PC-9 (cell line): Measurements from ENCODE around the gene TMEM119. TPM values are rescaled to one million over a fixed set of nuclear protein-coding genes. Genes with fewer than 3 reads are reported as not detected.

Experiments
- BruUV-seq: library from RNA; stranded (reverse); fragments of 400-500 nt; replicated peaks from 2 replicates; lab custom pipeline; 2021; lab: Mats Ljungman, UMichigan
- CTCF ChIA-PET: fragments of 300-600 bp; sonication (Branson Sonifier 250); formaldehyde crosslinking; loops from one replicate; lab custom pipeline; 2022; ENCODE audit warnings: antibody characterized with exemption; lab: Charles Lee
- POLR2A ChIA-PET: fragments of 300-600 bp; sonication (Branson Sonifier 250); formaldehyde crosslinking; loops from one replicate; lab custom pipeline; 2022; ENCODE audit warnings: antibody characterized with exemption; ENCODE audit not compliant: unreplicated experiment; lab: Charles Lee
- DNase-seq, 2 experiments: peaks; one replicate each; pipeline versions ENCODE4 v3.0.0 to v3.0.0-alpha.2; 2015 to 2022; ENCODE audit warnings: mixed read lengths in 1 of 2
- H2AFZ ChIP-seq: fragments of 200-600 bp; sonication (generic); 2 replicates; pipeline ENCODE4 v1.8.1; 2017; ENCODE audit warnings: antibody characterized with exemption
- H3F3A ChIP-seq: fragments of 200-600 bp; sonication (generic); 2 replicates; pipeline ENCODE4 v1.8.1; 2017; ENCODE audit warnings: antibody characterized with exemption, mild to moderate bottlenecking, low read depth; ENCODE audit not compliant: insufficient read depth
- H3K27ac ChIP-seq: fragments of 200-600 bp; sonication (generic); 2 replicates; pipeline ENCODE4 v1.6.1; 2016; ENCODE audit warnings: mixed run types
- H3K27me3 ChIP-seq: fragments of 200-600 bp; sonication (generic); 2 replicates; pipeline ENCODE4 v1.6.1; 2016; ENCODE audit warnings: low read depth, mixed run types; ENCODE audit not compliant: insufficient read depth
- H3K36me3 ChIP-seq: fragments of 200-600 bp; sonication (generic); 2 replicates; pipeline ENCODE4 v1.6.1; 2016; ENCODE audit warnings: low read depth, mixed run types
- H3K4me1 ChIP-seq: fragments of 200-600 bp; sonication (generic); replicated peaks from 2 replicates; pipeline ENCODE4 v1.6.1; 2016; ENCODE audit warnings: mixed run types; ENCODE audit not compliant: insufficient read depth
- H3K4me2 ChIP-seq: fragments of 200-600 bp; sonication (generic); 2 replicates; pipeline ENCODE4 v1.6.1; 2017; ENCODE audit warnings: mixed run types
- H3K4me3 ChIP-seq: fragments of 200-600 bp; sonication (generic); 2 replicates; pipeline ENCODE4 v1.6.1; 2016; ENCODE audit warnings: mixed run types
- H3K79me2 ChIP-seq: fragments of 200-600 bp; sonication (generic); 2 replicates; pipeline ENCODE4 v1.6.1; 2017; ENCODE audit warnings: low read depth, mixed run types
- H3K9me2 ChIP-seq: fragments of 200-600 bp; sonication (generic); 2 replicates; pipeline ENCODE4 v1.8.1; 2017; ENCODE audit warnings: mild to moderate bottlenecking; ENCODE audit not compliant: insufficient read depth
- H3K9me3 ChIP-seq: fragments of 200-600 bp; sonication (generic); 2 replicates; pipeline ENCODE4 v1.8.1; 2016; ENCODE audit warnings: low read depth; ENCODE audit not compliant: insufficient read depth
- H4K20me1 ChIP-seq: fragments of 200-600 bp; sonication (generic); 2 replicates; pipeline ENCODE4 v1.8.1; 2017; ENCODE audit not compliant: insufficient read depth
- CTCF ChIP-seq: fragments of 200-600 bp; sonication (generic); conservative IDR thresholded peaks from 2 replicates; pipeline ENCODE4 v1.6.1; 2017; ENCODE audit warnings: mixed run types, antibody characterized with exemption, mild to moderate bottlenecking, moderate library complexity
- EZH2 ChIP-seq: fragments of 200-600 bp; sonication (generic); IDR thresholded peaks from 2 replicates; pipeline ENCODE4 v1.8.0; 2017; ENCODE audit warnings: antibody characterized with exemption, low read depth
- intact Hi-C: fragments of 100-400 bp; cut with micrococcal nuclease; formaldehyde crosslinking; loops from one replicate; pipeline ENCODE4 v1.10.0; 2022; ENCODE audit not compliant: unreplicated experiment
- total RNA-seq: library from RNA; stranded (reverse); gene quantifications from 2 replicates; pipeline ENCODE4 v1.2.3, GENCODE V29; 2021

Gene TMEM119
- total RNA-seq, 1 experiment from 2014 or later, result not detected

GRCh38 chr12:108568338-108569154, 29.3 kb downstream of the TMEM119 start:
- peaks cover 19% of the 10 kb centered on the region for H3F3A ChIP-seq
- H3K9me2 ChIP-seq, result no peaks in the 10 kb centered on the region
- H3K79me2 ChIP-seq, result peaks cover 9% of the 10 kb centered on the region; the same call in 1 of the 2 replicates
- H3K27me3 ChIP-seq, result no peaks in the 10 kb centered on the region
- peaks cover 31% of the 10 kb centered on the region for H3K36me3 ChIP-seq
- H2AFZ ChIP-seq, result no peak overlapping the region
- H3K9me3 ChIP-seq, result no peaks in the 10 kb centered on the region
- intact Hi-C loops, result loop anchor here (10.0 kb wide), 1 partner anchor 96 kb away; no protein-coding TSS in a partner anchor
- H3K4me3 ChIP-seq, result no peak overlapping the region
- H3K27ac ChIP-seq, result no peak overlapping the region
- H3K4me1 ChIP-seq, result peaks cover 18% of the 10 kb centered on the region
- TF ChIP-seq CTCF (no peak), EZH2 (no peak)
- no peak for DNase-seq
- ChIA-PET POLR2A (no interaction called here), CTCF (interaction anchor here (0.5 kb wide), 1 partner anchor 12 kb away, joined by 6 read pairs; no protein-coding TSS in a partner anchor)
- BruUV-seq, result no TSS peak
- H4K20me1 ChIP-seq, result peaks cover 5% of the 10 kb centered on the region
- H3K4me2 ChIP-seq, result no peak overlapping the region

GRCh38 chr12:108567406-108568337, 30.2 kb downstream of the TMEM119 start:
- Histone ChIP-seq H2AFZ (no peak overlapping the region), H3K4me2 (no peak overlapping the region), H3K36me3 (peaks cover 31% of the 10 kb centered on the region), H3K4me1 (peaks cover 18% of the 10 kb centered on the region), H3K27me3 (no peaks in the 10 kb centered on the region), H3F3A (peaks cover 19% of the 10 kb centered on the region), H3K79me2 (peaks cover 16% of the 10 kb centered on the region), H3K4me3 (no peak overlapping the region), H3K9me3 (no peaks in the 10 kb centered on the region), H4K20me1 (peaks cover 5% of the 10 kb centered on the region), H3K27ac (no peak overlapping the region), H3K9me2 (no peaks in the 10 kb centered on the region)
- no peak for DNase-seq
- ChIA-PET CTCF (interaction anchor here (0.5 kb wide), 1 partner anchor 11 kb away, joined by 6 read pairs; no protein-coding TSS in a partner anchor), POLR2A (no interaction called here)
- no TSS peak for BruUV-seq
- intact Hi-C loops, result loop anchor here (10.0 kb wide), 1 partner anchor 97 kb away; no protein-coding TSS in a partner anchor
- TF ChIP-seq CTCF (no peak), EZH2 (no peak)

- no peak overlapping the region for H2AFZ ChIP-seq
Measured at GRCh38 chr12:108566452-108566851, 31.4 kb downstream of the TMEM119 start.

More at GRCh38 chr12:108566452-108566851, 31.4 kb downstream of the TMEM119 start:
- ChIA-PET POLR2A (no interaction called here), CTCF (interaction anchor here (0.5 kb wide), 1 partner anchor 68 kb away, joined by 5 read pairs; no protein-coding TSS in a partner anchor)
- no TSS peak for BruUV-seq
- H3K9me3 ChIP-seq, result no peaks in the 10 kb centered on the region
- 0 out of 2 replicates have a peak overlapping the region, but pooled peaks have one; percentile 39 for H3K27ac ChIP-seq
- no peak overlapping the region for H3K4me3 ChIP-seq
- DNase-seq, result no peak
- intact Hi-C loops, result loop anchor here (10.0 kb wide), 1 partner anchor 98 kb away; no protein-coding TSS in a partner anchor
- peaks cover 5% of the 10 kb centered on the region for H4K20me1 ChIP-seq
- peaks cover 21% of the 10 kb centered on the region for H3K79me2 ChIP-seq
- H3K9me2 ChIP-seq, result no peaks in the 10 kb centered on the region
- H3F3A ChIP-seq, result peaks cover 27% of the 10 kb centered on the region
- no peak for TF ChIP-seq EZH2
- H3K36me3 ChIP-seq, result peaks cover 31% of the 10 kb centered on the region
- H3K27me3 ChIP-seq, result no peaks in the 10 kb centered on the region
- H3K4me2 ChIP-seq, result peak overlapping the region; percentile 1; the same call in 1 of the 2 replicates
- H3K4me1 ChIP-seq, result peaks cover 18% of the 10 kb centered on the region
